CD4-positive, alpha-beta T cell treated with Interleukin-6 for 4 hours (primary cell): ENCODE measurements around the gene CYB561A3.

ENCODE experiments used
- DNase-seq: peaks from one replicate; pipeline ENCODE4 v3.0.0-alpha.2; 2020; ENCODE audit warnings: mixed read lengths

The CYB561A3 gene

DNA sequence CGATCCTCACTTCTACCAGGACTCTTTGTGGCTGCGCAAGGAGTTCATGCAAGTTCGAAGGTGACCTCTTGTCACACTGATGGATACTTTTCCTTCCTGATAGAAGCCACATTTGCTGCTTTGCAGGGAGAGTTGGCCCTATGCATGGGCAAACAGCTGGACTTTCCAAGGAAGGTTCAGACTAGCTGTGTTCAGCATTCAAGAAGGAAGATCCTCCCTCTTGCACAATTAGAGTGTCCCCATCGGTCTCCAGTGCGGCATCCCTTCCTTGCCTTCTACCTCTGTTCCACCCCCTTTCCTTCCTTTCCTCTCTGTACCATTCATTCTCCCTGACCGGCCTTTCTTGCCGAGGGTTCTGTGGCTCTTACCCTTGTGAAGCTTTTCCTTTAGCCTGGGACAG lies 7.0 kb upstream of the CYB561A3 start:
- DNase-seq = no peak

DNA sequence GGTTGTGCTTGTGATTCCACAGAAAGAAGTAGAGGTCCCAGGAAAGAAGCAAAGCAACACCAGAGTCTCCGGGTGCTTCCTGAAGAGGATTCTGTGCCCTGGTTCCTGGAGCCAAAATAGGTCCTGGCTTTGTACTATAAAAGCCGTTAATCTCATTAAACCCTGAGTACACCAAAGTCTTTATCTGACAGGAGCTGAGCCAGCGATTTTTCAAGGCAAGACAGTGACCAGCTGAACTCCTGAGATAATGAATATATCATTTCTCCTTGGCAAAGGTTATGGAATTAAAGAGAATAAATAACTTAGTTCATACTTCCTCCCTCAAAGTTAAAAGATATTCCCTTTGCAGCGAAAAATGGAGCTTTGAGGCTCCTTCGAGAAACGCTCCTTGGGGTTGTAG lies 5.7 kb upstream of the CYB561A3 start:
- DNase-seq = no peak

DNA sequence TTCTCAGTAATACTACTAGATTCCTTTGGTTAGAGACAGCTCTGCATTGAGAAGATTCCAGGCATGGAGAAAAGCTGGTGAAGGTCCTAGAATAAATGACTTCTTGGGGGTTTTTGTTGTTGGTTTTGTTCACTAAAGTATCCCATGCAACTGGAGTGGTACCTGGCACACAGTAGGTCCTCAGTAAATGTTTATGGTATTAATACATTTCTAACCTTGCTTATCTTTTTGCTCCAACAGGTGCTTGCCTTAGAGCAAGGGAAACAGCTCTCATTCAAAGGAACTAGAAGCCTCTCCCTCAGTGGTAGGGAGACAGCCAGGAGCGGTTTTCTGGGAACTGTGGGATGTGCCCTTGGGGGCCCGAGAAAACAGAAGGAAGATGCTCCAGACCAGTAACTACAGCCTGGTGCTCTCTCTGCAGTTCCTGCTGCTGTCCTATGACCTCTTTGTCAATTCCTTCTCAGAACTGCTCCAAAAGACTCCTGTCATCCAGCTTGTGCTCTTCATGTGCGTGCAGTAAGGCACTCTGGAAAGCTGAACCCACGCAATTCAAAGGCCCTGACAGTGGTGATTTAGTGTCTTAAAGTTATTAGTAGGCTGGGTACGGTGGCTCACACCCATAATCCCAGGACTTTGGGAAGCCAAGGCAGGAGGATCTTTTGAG lies 2.5 kb upstream of the CYB561A3 start:
- no peak for DNase-seq

DNA sequence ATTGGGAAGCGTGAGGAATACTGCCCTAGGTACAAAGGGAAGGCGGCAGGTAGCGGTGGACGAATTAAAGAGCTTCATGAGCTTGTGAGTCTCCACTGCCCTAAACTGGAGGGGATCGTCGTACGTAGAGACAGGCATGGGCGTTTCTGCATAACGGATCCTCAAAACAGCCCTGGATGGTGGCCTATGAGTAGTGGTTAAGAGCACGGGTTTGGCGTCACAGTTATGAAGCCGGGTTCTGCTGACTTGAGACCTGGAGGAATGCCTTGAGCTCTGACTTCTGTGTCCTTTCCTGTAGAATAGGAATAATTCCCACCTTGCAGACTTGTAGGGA lies 827 bp upstream of the CYB561A3 start:
- no peak for DNase-seq

DNA sequence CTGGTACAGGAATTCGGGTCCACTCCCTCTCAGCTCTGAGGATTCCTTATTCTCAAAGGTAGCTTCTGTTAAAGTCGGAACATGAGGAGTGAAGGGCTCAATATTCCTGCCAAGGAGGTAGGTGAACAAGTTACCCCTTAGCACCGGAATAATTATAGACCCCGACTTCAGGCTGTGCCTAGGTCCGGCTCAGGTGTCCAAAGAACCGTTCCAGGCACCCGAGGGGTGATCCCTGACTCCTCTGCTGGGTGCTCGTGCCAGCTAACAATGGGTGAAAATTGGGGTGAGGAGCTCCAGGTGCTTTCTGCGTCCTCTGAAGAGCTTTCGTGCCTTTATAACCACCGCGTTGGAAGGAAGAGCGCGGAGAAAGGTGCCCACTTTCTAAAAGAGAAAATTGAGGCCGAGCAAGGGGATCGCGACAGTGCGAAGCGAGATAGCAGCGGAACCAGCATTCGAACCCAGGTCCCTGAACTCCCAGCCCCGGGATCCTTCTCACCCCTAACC lies 393 bp downstream of the CYB561A3 start:
- no peak for DNase-seq

DNA sequence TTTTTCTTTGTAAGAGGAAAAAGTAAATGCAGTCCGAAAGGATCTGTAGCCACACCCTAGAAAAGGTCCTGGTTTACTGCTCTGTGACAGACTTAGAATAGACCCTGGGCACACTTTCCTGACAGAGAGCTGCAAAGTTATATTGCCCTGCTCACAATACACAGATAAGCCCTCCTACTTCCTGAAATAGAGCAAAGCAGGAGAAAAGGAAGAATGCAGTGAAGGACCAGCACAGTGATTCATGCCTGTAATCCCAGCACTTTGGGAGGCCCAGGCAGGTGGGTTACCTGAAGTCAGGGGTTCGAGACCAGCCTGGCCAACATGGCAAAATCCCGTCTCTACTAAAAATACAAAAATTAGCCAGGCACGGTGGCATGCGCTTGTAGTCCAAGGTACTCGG lies 2.2 kb downstream of the CYB561A3 start:
- DNase-seq = no peak

DNA sequence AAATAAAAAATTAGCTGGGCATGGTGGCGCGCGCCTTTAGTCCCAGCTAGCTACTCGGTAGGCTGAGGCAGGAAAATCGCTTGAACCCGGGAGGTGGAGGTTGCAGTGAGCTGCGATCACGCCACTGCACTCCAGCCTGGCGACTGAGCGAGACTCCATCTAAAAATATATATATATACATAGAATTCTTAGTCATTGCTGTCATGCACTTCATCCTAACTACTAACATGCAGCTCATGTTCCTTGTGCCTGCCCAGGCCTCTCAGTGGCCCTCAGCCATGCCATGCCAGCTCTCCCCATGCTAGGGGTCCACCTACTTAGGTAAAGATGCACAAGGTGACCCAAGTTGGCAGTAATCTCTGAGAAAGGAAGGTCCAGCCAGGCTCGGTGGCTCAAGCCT lies 3.1 kb downstream of the CYB561A3 start:
- DNase-seq = no peak

DNA sequence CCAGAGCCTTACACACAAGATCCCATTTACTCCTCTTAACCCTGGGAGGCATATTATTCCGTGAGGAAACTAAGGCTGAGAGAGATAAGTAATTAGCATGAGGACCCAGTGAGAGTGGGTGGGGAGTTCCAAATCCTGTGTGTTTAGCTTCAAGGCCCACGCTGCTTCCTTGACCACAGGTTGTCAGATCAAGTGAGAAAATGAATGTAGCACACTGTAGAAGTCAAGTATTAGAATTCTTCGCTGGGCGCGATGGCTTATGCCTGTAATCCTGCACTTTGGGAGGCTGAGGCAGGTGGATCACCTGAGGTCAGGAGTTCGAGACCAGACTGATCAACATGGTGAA lies 3.8 kb downstream of the CYB561A3 start:
- no peak for DNase-seq

DNA sequence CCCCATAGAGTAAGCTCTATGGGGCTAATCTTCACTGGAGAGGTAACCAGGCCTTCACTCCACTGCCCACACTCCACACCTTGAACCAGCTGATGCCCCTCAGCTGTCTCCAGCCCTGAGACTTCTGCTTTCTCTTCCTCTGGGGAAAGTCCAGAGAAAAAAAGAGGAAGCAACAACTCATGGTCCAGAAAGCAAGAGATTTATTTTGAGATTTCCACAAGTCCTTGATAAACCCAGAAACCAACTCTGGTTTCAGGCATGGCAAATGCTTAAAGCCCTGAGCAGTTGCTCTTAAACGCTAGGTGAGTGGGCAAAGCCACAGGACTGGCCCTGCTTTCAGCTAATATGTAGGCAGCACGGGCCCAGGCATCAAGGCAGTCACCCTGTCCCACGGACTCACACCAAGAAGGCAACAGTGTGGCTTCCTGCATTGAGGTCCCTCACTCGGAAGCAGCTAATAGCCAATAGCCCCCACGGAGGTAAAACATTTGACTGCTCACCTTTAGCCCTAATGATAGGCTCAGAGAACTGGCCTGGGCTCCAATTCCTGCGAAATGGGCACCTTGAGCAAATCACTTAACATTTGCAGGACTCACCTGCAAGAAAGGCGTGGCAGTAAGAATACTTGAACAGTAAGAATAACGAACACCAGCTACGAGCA lies 4.3 kb downstream of the CYB561A3 start:
- DNase-seq = no peak

DNA sequence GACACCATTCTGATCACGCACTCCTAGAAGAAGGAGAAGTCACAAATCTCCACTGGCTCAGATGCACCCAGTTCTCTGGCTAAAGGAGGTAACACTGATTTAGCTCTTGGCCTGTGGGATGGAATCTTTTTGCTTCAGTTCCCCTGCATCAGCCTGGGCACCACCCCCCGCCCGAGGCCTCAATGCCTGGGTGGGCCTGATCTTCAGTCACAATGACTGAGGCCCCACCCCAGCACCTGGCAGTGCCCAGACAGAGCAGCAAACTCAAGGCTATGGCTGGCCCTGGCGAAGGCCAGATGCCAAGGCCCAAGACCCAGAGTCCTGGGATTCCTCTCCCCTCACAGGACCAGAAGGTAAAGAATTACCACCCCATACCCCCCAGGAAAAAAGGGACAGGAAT lies 5.0 kb downstream of the CYB561A3 start:
- DNase-seq = no peak

DNA sequence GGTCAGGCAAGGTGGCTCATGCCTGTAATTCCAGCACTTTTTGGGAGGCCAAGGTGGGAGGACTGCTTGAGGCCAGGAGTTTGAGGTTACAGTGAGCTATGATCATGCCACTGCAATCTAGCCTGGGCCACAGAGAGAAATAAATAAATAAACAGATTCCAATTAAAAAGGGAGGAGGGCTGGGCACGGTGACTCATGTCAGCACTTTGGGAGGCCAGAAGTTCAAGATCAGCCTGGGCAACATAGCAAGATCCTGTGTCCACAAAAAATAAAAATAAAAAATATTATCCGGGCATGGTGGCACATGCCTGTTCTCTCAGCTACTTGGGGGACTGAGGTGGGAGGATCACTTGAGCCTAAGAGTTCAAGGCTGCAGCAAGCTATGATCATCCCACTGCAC lies 7.5 kb downstream of the CYB561A3 start:
- DNase-seq = no peak

DNA sequence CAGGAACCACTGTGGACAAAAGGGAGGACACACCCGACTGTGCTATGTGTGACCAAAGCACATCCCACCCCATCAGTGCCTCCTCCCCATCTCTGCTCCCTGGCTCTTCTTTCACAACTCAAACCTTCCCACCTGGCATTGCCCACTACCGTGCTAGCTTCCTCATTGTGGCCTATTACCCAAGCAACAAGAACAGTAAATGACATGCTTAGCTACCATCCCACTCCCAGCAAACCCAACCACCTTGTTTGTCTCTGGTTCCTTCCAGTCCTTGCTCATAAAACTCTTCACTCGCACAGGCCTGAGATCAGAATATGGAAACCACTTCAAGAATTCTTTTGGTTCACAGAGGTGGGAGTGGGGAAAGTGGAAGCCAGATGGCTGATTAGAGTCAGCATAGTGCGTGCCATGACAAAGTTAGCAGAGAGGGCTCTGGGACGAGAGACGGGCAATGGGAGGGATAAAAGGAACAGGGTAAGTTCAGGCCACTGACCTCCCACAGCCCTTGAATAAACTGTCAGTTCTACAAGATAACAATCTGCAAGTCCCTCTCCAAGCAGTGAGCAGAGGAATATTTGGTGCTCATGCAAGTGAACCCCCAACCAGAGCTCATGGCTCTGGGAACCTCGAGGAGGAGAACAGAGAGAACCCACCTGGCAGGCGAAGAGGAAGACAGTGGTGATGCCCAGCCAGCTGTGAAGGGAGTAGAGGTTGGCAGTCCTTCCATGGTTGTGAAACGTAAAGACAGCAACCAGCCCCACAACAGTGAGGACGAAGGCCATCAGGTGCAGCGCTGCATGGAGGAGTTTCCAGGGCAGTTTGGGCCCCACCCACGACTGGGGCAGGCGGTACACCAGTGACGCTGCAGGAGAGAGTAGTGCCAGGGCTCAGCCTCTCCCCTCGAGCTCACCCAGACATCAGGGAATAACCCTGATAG lies 8.3 kb downstream of the CYB561A3 start:
- no peak for DNase-seq

DNA sequence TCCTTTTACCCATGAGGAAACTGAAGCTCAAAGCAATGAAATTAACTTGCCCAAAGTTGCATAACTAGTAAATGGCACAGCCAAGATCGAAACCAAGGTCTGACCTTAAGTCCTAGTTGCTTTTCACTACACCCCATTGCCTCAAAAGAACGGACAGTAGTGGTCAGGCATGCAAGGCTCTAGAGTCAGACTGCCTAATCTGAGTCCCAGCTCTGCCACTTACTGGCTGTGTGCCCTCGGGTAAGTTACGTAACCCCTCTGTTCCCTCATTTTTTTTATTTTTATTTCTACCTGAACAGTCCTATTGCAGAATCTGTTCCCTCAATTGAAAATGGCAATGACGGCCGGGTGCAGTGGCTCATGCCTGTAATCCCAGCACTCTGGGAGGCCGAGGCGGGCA lies 9.6 kb downstream of the CYB561A3 start:
- no peak for DNase-seq

DNA sequence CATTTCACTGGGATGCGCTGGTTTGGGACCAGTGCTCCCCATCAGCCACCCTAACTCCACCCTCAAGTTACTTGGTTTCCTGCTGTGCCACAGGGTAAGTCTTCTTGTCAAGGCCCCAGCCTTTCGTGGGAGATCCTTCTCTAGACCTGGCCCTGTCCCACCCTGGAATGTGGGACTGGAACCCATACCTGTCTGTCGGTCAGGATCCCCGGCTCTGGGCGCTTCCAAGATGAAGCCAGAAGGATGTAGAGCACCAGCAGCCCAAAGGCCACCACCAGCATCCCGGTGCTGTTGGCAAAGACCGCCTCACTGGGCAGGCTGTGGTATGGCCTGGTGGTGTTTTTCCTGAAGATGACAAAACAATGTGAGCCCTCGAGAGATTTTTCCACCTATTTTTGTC lies 10.9 kb downstream of the CYB561A3 start:
- no peak for DNase-seq

DNA sequence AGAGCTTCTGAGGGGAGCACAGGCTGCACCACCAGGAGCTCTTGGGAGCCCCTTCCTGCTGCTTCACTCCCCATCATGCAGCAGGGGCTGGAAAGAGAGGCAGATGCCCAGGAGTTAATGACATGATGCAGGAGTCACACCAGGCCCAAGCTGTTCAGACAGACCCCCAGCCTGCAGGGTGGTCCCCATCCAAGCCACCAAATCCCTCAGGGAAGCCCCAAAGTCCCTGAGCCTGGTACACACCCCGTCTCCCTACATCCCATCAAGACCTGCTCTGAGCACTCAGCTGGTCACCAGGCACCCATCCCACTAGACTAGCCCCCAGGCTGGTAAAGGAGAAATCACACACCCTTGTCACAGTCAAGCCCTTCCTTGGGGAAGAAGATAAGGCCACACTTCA lies 11.3 kb downstream of the CYB561A3 start:
- no peak for DNase-seq

DNA sequence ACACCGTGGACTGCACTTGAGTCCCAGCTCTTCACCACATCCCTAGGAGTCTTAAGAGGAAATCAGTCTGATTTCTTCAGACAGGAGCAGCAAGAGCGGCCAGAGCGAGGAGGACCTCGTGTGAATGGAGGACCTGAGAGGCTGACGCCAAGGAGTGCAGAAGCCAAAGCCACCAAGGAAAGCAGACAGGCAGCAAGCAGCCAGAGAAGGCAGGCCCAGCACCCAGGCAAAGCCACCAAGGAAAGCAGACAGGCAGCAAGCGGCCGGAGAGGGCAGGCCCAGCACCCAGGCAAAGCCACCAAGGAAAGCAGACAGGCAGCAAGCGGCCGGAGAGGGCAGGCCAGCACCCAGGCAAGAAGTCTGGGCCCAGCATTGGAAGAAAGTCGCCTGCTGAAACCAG lies 11.8 kb downstream of the CYB561A3 start:
- DNase-seq = no peak

DNA sequence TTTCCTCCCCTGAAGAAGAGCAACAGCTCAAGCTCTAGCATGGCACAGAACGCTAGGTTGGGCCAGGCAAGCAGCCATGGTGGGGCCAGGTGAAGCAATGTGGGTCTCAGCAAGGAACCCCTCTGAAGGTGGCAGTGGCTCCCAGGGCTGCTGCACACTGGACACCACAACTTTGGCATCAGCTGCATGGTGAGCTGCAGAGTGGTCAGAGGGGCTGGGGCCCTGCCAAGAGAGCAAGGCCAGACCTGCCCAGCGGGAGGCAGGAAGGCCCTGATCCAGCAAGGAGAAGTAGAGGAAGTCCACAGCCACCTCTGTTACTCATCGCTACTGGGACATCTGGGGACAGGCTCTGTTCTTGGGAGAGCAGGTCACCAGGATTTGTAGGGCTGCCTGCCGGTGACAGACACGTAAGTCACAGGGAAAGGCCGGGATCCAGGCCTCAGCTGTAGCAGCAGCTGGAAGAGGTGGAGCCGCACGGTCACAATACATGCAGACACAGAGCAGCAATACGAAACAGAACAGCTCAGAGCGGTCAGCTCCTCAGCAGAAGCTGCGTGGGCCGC lies 12.4 kb downstream of the CYB561A3 start:
- DNase-seq = no peak

DNA sequence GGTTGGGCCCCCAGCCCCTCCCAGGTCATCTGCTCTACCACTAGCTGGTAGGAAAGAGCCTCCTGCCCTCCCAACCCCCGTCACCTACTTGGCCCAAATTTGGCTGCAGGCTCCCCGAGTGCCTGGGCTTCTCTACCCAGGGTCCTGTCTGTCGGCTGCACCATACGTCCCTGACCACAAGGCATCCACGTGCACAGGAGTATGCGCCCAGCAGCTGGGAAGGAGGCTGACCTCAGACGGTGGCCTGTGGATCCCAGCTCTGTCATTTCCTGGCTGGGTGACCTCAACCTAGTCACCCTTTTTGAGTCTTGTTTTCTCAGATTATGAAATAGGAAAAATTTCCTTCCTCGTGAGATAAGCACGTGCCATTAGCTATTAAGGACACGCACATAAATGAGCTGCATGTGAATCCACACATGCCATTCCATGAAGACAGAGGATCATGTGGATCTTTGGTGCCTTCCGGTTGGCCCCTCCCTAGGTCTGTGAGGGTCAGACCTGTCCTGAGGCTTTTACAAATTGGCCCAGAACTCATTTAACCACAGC lies 13.7 kb downstream of the CYB561A3 start:
- no peak for DNase-seq

DNA sequence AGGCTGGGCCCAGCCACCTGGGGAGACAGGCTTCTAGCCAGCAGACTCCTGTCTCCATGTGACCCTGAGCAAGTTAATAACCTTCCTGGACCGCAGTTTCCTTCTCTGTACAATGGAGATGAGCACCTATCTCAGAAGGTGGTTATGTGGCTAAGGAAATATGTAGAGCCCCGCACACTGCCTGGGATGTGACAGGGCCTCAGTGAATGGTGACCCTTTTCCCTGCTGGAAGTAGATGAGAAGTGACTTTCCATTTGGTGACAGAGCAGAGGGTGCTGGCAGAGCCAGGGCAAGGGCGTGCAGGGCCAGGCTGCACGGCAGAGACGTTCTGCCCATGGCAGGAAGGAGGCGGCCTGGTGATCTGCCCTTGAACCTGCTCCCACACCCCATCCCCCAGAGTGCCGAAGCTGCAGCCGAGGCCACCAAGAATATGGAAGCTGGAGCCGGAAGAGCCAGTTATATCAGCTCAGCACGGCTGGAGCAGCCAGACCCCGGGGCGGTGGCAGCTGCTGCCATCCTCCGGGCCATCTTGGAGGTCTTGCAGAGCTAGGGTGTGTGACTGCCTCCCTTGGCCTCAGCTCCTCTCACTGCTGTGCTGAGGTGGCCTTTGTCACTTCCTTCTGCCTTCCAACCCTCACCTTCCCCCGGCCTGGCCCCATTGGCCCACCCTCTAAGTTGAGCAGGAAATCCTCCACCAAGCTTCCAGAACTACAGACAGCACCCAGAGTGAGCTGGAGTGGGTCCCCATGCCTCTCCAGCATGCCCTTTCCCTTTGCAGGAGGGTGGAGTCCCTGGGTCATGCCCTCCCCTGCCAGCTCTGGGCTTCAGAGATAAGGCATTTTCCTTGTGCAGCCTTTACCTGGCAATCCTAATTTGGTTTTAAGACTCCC lies 15.5 kb downstream of the CYB561A3 start:
- no peak for DNase-seq

DNA sequence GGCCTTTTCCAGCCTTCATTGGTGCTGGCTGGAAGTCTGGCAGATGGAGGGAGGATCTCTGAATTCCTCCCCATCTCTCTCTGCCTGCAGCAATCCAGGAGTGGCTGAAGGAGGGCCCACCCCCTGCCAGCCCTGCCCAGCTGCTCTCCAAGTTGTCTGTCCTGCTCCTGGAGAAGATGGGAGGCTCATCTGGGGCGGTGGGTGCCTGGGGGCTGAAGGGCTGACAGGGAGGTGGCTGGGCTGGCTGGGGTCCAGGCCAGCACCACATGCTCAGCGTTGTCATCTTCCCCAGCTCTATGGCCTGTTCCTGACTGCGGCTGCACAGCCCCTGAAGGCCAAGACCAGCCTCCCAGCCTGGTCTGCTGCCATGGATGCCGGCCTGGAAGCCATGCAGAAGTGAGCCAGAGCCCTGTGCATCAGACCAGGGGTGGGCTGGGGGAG lies 16.5 kb downstream of the CYB561A3 start:
- no peak for DNase-seq

DNA sequence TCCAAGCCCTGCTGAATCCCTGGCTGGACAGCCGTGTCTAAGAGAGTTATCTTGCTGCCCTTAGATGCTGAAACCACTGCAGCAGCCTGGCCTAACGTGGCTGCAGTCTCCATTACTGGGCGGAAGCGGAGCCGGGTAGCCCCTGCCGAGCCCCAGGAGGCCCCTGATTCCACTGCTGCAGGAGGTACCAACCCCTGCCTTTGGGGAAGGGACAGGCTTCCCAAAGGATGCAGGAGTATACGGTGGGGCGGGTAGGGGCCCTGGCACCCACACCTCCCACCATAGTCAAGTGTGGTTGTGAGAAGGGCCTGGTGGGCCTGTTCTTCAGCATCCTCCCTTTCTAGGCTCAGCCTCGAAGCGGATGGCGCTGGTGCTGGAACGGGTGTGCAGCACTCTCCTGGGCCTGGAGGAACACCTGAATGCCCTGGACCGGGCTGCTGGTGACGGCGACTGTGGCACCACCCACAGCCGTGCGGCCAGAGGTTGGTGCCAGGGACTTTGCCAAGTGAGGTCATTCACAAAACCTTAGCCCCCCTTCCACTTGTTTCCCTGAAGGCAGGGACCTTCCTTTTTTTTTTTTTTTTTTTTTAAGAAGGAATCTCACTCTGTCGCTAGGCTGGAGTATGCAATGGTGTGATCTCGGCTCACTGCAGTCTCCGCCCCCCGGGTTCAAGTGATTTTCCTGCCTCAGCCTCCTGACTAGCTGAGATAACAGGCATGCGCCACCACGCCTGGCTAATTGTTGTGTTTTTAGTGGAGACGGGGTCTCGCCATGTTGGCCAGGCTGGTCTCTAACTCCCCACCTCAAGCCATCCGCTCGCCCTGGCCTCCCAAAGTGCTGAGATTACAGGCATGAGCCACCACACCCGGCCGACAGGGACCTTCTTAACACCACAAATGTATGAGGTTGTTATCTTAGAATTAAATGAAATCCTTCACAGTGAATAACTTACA lies 17.6 kb downstream of the CYB561A3 start:
- DNase-seq = no peak
